B cell (primary cell): ENCODE results near the gene DNASE1. TPM values are rescaled to one million over a fixed set of nuclear protein-coding genes. Genes with fewer than 3 reads are reported as not detected.

Experiments used
- ATAC-seq: fragments of 200-7000 bp; cut with Tn5 transposase; one replicate; pipeline ENCODE4 v1.10.0; 2021; ENCODE audit warnings: low read depth, mild to moderate bottlenecking, moderate number of reproducible peaks, moderate library complexity
- CTCF ChIA-PET: fragments of 350-600 bp; sonication (Branson Sonifier 250); formaldehyde crosslinking; loops from one replicate; lab custom pipeline; 2021; ENCODE audit warnings: antibody characterized with exemption, inconsistent platforms; lab: Charles Lee
- POLR2A ChIA-PET: fragments of 350-600 bp; sonication (Branson Sonifier 250); formaldehyde crosslinking; loops from one replicate; lab custom pipeline; 2021; ENCODE audit warnings: antibody characterized with exemption; lab: Charles Lee
- DNase-seq: peaks from one replicate; pipeline ENCODE4 v3.0.0; 2013
- H2AFZ ChIP-seq: 2 replicates; pipeline ENCODE4 v1.6.1; 2012; ENCODE audit warnings: mild to moderate bottlenecking, low read depth, low read length; ENCODE audit not compliant: insufficient read depth, poor library complexity, severe bottlenecking
- H3K27ac ChIP-seq, 2 donors: 1 replicate in 1 of 2; 2 replicates in 1 of 2; pipeline ENCODE4 v1.5.1; 2012 to 2013; ENCODE audit warnings: low read length in 2 of 2, mild to moderate bottlenecking in 2 of 2, moderate library complexity in 1 of 2
- H3K27me3 ChIP-seq, 4 experiments: fragments of 200-600 bp in 1 of 4; sonication (generic) in 1 of 4; replicated peaks in 1 of 4; 1 replicate in 2 of 4; 2 replicates in 2 of 4; pipeline versions ENCODE4 v1.6.1 to v1.7.0; 2013 to 2016; ENCODE audit warnings: low read length in 3 of 4, mild to moderate bottlenecking in 2 of 4, mixed read lengths in 1 of 4, moderate library complexity in 1 of 4; ENCODE audit not compliant: insufficient read depth in 4 of 4, control insufficient read depth in 3 of 4; ENCODE audit errors: control extremely low read depth in 1 of 4
- H3K36me3 ChIP-seq, 2 experiments: replicated peaks in 1 of 2; 1 replicate in 1 of 2; 2 replicates in 1 of 2; pipeline versions ENCODE4 v1.6.1 to v1.7.1; 2013; ENCODE audit warnings: low read length in 1 of 2; ENCODE audit not compliant: insufficient read depth in 2 of 2, control insufficient read depth in 1 of 2; ENCODE audit errors: control extremely low read depth in 1 of 2, extremely low read depth in 1 of 2
- H3K4me1 ChIP-seq, 2 donors: fragments of 200-600 bp in 1 of 2; sonication (generic) in 1 of 2; 1 replicate in 1 of 2; 2 replicates in 1 of 2; pipeline versions ENCODE4 v1.5.1 to v1.6.1; 2013 to 2017; ENCODE audit warnings: low read length in 2 of 2; ENCODE audit not compliant: control insufficient read depth in 2 of 2, insufficient read depth in 2 of 2
- H3K4me2 ChIP-seq: replicated peaks from 2 replicates; pipeline ENCODE3; 2012; ENCODE audit warnings: mild to moderate bottlenecking, low read depth, low read length; ENCODE audit not compliant: poor library complexity, severe bottlenecking
- H3K4me3 ChIP-seq, 5 experiments: fragments of 200-600 bp in 1 of 5; sonication (generic) in 1 of 5; 1 replicate in 3 of 5; 2 replicates in 2 of 5; pipeline versions ENCODE4 v1.5.1 to v1.7.0; 2011 to 2016; ENCODE audit warnings: low read length in 4 of 5, mild to moderate bottlenecking in 4 of 5, low read depth in 2 of 5, control low read depth in 1 of 5, moderate library complexity in 1 of 5; ENCODE audit not compliant: insufficient read depth in 1 of 5; ENCODE audit errors: control extremely low read depth in 1 of 5, extremely low read depth in 1 of 5
- H3K79me2 ChIP-seq: fragments of 200-600 bp; sonication (generic); one replicate; pipeline ENCODE4 v1.6.0; 2016; ENCODE audit warnings: low read length; ENCODE audit not compliant: control insufficient read depth, insufficient read depth
- H3K9ac ChIP-seq: fragments of 200-600 bp; sonication (generic); 2 replicates; pipeline ENCODE4 v1.6.1; 2017; ENCODE audit warnings: mild to moderate bottlenecking, low read length, moderate library complexity
- H3K9me3 ChIP-seq, 3 donors: one replicate each; pipeline versions ENCODE4 v1.6.1 to v1.7.1; 2013; ENCODE audit warnings: low read length in 2 of 3; ENCODE audit not compliant: control insufficient read depth in 2 of 3, insufficient read depth in 1 of 3; ENCODE audit errors: control extremely low read depth in 1 of 3
- H4K20me1 ChIP-seq: 2 replicates; pipeline ENCODE4 v1.6.0; 2012; ENCODE audit warnings: mild to moderate bottlenecking, low read length; ENCODE audit not compliant: insufficient read depth, control insufficient read depth, poor library complexity, severe bottlenecking
- H3K27ac Mint-ChIP-seq: one replicate; pipeline ENCODE4 v1.8.0; 2021; ENCODE audit warnings: mixed read lengths
- H3K27me3 Mint-ChIP-seq: one replicate; pipeline ENCODE4 v1.8.0; 2021; ENCODE audit warnings: mixed read lengths
- H3K4me1 Mint-ChIP-seq: one replicate; pipeline ENCODE4 v1.8.0; 2021; ENCODE audit warnings: mixed read lengths
- H3K4me3 Mint-ChIP-seq: one replicate; pipeline ENCODE4 v1.8.0; 2021; ENCODE audit warnings: mixed read lengths
- H3K9me3 Mint-ChIP-seq: one replicate; pipeline ENCODE4 v1.8.0; 2022; ENCODE audit warnings: mixed read lengths; ENCODE audit not compliant: insufficient read depth
- EZH2 ChIP-seq: IDR thresholded peaks from 2 replicates; pipeline ENCODE4 v1.6.1; 2012; ENCODE audit warnings: borderline replicate concordance, low read depth, mild to moderate bottlenecking, moderate library complexity, low read length; ENCODE audit not compliant: insufficient read depth, poor library complexity, severe bottlenecking
- WGBS: methylation state at CpG from one replicate; pipeline ENCODE4 v1.1.5; 2013; ENCODE audit warnings: missing lambda C conversion rate; ENCODE audit not compliant: insufficient coverage; 5-methylcytosine and 5-hydroxymethylcytosine counted together
- intact Hi-C: fragments of 100-400 bp; cut with micrococcal nuclease; formaldehyde crosslinking; loops from one replicate; pipeline ENCODE4 v1.10.0; 2022
- polyA plus RNA-seq: library from polyadenylated mRNA; depleted of rRNA; stranded (reverse); fragments of >200 nt; gene quantifications from 2 replicates; pipeline ENCODE4 v1.2.3, GENCODE V29; 2012
- total RNA-seq, 2 donors: library from RNA; stranded (reverse); fragments of 120-200 nt in 1 of 2; gene quantifications; 1 replicate in 1 of 2; 2 replicates in 1 of 2; pipeline versions ENCODE4 v1.2.3 to v1.2.4, GENCODE V29; 2013 to 2022
- TF ChIP-seq, protein P1 (sequence below): fragments of 200-600 bp; IDR thresholded peaks from one replicate; pipeline ENCODE4 v1.8.0; 2022; ENCODE audit warnings: antibody characterized with exemption, mild to moderate bottlenecking

DNASE1 gene
- total and polyA plus RNA-seq, 2 donors (not counting 1 experiment from before 2014, with no cell fraction given) = 53.3 to 53.7 TPM

DNA sequence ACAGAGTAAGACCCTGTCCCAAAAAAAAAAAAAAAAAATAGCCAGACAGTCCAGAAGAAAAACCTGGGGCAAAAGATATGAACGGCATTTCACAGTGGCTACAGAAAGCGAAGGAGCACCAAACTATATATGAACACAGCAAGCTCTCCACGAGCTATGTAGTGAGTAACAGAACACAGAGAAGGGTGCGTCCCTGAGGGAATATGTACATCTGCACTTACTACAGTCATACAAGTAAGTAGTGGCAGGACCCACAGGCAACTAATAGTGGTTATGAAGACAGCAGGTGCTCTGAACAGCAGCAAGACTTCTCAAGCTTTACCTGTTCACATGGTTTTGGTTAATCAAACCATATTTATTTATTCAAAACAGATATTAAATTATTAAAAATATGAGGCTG is 47.0 kb downstream of the DNASE1 start:
- H3K9me3 ChIP-seq = peaks cover 0 to 7% (median 0%) of the 10 kb centered on the region in 3 donors
- no peaks in the 10 kb centered on the region for H3K36me3 ChIP-seq
- POLR2A ChIA-PET = interaction anchor here (0.6 to 1.1 kb wide), 3 partner anchors 10 to 96 kb away, joined by 8 read pairs; no protein-coding TSS in a partner anchor
- no peak overlapping the region for H2AFZ ChIP-seq
- CTCF ChIA-PET = interaction anchor here (0.7 to 1.1 kb wide), 3 partner anchors 10 to 13 kb away, joined by 3 to 4 read pairs (median 4); no protein-coding TSS in a partner anchor
- H3K27ac ChIP-seq = no peak overlapping the region
- no peak overlapping the region for H3K9ac ChIP-seq
- WGBS = no CpG with 5 or more reads among the region's 4 CpGs
- no peak overlapping the region for H3K4me3 Mint-ChIP-seq
- TF ChIP-seq EZH2 = no peak
- TF ChIP-seq, protein P1, sequence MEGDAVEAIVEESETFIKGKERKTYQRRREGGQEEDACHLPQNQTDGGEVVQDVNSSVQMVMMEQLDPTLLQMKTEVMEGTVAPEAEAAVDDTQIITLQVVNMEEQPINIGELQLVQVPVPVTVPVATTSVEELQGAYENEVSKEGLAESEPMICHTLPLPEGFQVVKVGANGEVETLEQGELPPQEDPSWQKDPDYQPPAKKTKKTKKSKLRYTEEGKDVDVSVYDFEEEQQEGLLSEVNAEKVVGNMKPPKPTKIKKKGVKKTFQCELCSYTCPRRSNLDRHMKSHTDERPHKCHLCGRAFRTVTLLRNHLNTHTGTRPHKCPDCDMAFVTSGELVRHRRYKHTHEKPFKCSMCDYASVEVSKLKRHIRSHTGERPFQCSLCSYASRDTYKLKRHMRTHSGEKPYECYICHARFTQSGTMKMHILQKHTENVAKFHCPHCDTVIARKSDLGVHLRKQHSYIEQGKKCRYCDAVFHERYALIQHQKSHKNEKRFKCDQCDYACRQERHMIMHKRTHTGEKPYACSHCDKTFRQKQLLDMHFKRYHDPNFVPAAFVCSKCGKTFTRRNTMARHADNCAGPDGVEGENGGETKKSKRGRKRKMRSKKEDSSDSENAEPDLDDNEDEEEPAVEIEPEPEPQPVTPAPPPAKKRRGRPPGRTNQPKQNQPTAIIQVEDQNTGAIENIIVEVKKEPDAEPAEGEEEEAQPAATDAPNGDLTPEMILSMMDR = no peak
- no peak overlapping the region for H3K27ac Mint-ChIP-seq
- no peaks in the 10 kb centered on the region for H3K9me3 Mint-ChIP-seq
- no peak overlapping the region for H3K4me2 ChIP-seq
- H3K4me3 ChIP-seq = no peak overlapping the region
- H3K27me3 Mint-ChIP-seq = no peaks in the 10 kb centered on the region
- peaks cover 22% of the 10 kb centered on the region for H3K79me2 ChIP-seq
- ATAC-seq = no peak
- H3K4me1 Mint-ChIP-seq = peaks cover 6% of the 10 kb centered on the region
- H3K27me3 ChIP-seq = no peaks in the 10 kb centered on the region
- intact Hi-C loops = no loop called here
- H4K20me1 ChIP-seq = no peaks in the 10 kb centered on the region
- DNase-seq = no peak
- no peaks in the 10 kb centered on the region for H3K4me1 ChIP-seq

DNA sequence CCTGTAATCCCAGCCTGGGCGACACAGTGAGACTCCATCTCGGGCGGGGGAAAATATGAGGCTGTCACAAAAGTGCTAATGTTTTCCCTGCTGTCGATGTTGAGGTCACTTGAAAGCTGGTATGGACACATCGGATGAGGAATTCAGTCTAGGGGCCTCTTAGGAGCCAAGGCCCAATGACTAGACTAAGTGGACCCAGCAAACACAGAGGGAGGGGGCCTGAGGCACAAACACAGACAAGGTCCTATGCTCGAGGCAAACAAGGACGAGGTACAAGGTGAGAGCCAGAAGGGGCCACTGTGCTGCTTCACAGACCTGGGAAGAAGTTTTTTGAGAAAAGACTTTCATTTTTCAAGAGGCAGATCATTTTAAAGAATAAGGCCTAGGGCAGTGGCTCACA is 47.6 kb downstream of the DNASE1 start:
- Histone ChIP-seq H3K4me1 (no peaks in the 10 kb centered on the region), H3K27me3 (no peaks in the 10 kb centered on the region), H3K27ac (no peak overlapping the region), H3K36me3 (no peaks in the 10 kb centered on the region), H3K4me3 (no peak overlapping the region), H3K9ac (no peak overlapping the region), H3K4me2 (no peak overlapping the region), H2AFZ (no peak overlapping the region), H3K79me2 (peaks cover 25% of the 10 kb centered on the region), H3K9me3 (peaks cover 0 to 7% (median 0%) of the 10 kb centered on the region in 3 donors), H4K20me1 (no peaks in the 10 kb centered on the region)
- WGBS = 99% methylated on average over 7 of the region's 7 CpGs
- ATAC-seq = no peak
- ChIA-PET CTCF (interaction anchor here (1.1 kb wide), 1 partner anchor 11 kb away, joined by 4 read pairs; no protein-coding TSS in a partner anchor), POLR2A (interaction anchor here (0.7 kb wide), 1 partner anchor 39 kb away, joined by 8 read pairs; no protein-coding TSS in a partner anchor)
- Mint-ChIP-seq H3K9me3 (no peaks in the 10 kb centered on the region), H3K27ac (no peak overlapping the region), H3K4me1 (peaks cover 6% of the 10 kb centered on the region), H3K27me3 (no peaks in the 10 kb centered on the region), H3K4me3 (no peak overlapping the region)
- TF ChIP-seq, protein P1 = no peak
- no peak for TF ChIP-seq EZH2
- DNase-seq = no peak
- intact Hi-C loops = no loop called here
